Stimulated activated CD4-positive, alpha-beta T cell treated with anti-CD3 and anti-CD28 coated beads, Interleukin-4, amount 100 ng/mL, for 4 hours (primary cell): ENCODE measurements around the gene CASP8AP2.
"Not testable (repeated sequence)": the region's sequence is repeated elsewhere in the genome, so short reads cannot be mapped to it uniquely, and the experiment has no call there.

Experiments
- DNase-seq, 2 experiments: peaks; one replicate each; pipeline ENCODE4 v3.0.0-alpha.2; 2020

The CASP8AP2 gene

GRCh38 chr6:89826029-89826528 lies 3.6 kb upstream of the CASP8AP2 start:
- DNase-seq, result no peak

GRCh38 chr6:89828475-89828987 lies 1.1 kb upstream of the CASP8AP2 start:
- not testable (repeated sequence) for DNase-seq

- peak in 1 of 2 experiments; percentile 8 for DNase-seq
Measured at GRCh38 chr6:89828988-89829471, 650 bp upstream of the CASP8AP2 start.

GRCh38 chr6:89830170-89830809 lies 610 bp downstream of the CASP8AP2 start:
- DNase-seq, result no peak

- no peak for DNase-seq
Measured at GRCh38 chr6:89834884-89835792, 5.5 kb downstream of the CASP8AP2 start.

GRCh38 chr6:89836639-89837222 lies 7.1 kb downstream of the CASP8AP2 start:
- DNase-seq, result no peak

GRCh38 chr6:89840538-89840937 lies 10.9 kb downstream of the CASP8AP2 start:
- DNase-seq, result no peak

- no peak for DNase-seq
Measured at GRCh38 chr6:89842228-89842627, 12.5 kb downstream of the CASP8AP2 start.

- DNase-seq, result no peak
Measured at GRCh38 chr6:89843070-89843469, 13.4 kb downstream of the CASP8AP2 start.

- DNase-seq, result not testable (repeated sequence)
Measured at GRCh38 chr6:89847513-89847912, 17.8 kb downstream of the CASP8AP2 start.

GRCh38 chr6:89853068-89853467 lies 23.4 kb downstream of the CASP8AP2 start:
- no peak for DNase-seq

- DNase-seq, result no peak
Measured at GRCh38 chr6:89858041-89858440, 28.4 kb downstream of the CASP8AP2 start.

- DNase-seq, result no peak
Measured at GRCh38 chr6:89859744-89860143, 30.1 kb downstream of the CASP8AP2 start.

GRCh38 chr6:89862273-89862672 lies 32.6 kb downstream of the CASP8AP2 start:
- DNase-seq, result no peak

GRCh38 chr6:89862698-89863097 lies 33.0 kb downstream of the CASP8AP2 start:
- no peak for DNase-seq

- no peak for DNase-seq
Measured at GRCh38 chr6:89866024-89866678, 36.5 kb downstream of the CASP8AP2 start.

GRCh38 chr6:89873721-89874120 lies 44.0 kb downstream of the CASP8AP2 start:
- DNase-seq, result no peak

GRCh38 chr6:89874438-89874837 lies 44.8 kb downstream of the CASP8AP2 start:
- DNase-seq, result no peak

GRCh38 chr6:89886378-89887120 lies 56.9 kb downstream of the CASP8AP2 start:
- no peak for DNase-seq

- DNase-seq, result peak in 1 of 2 experiments; percentile 1
Measured at GRCh38 chr6:89887452-89888137, 57.9 kb downstream of the CASP8AP2 start.

GRCh38 chr6:89888138-89888514 lies 58.4 kb downstream of the CASP8AP2 start:
- DNase-seq, result no peak
